ENCODE results near the gene DGLUCY. TPM values are rescaled to one million over a fixed set of nuclear protein-coding genes. Genes with fewer than 3 reads are reported as not detected.
"Not testable (repeated sequence)": the region's sequence is repeated elsewhere in the genome, so short reads cannot be mapped to it uniquely, and the experiment has no call there.

DGLUCY gene
- polyA plus RNA-seq, 5 donors = 53.0 to 71.5 (median 59.0) TPM

- DNase-seq = no peak
Observed at GRCh38 chr14:91100102-91100501, 13.8 kb upstream of the DGLUCY start.

GRCh38 chr14:91103116-91103515 is 10.8 kb upstream of the DGLUCY start:
- DNase-seq = no peak

GRCh38 chr14:91108941-91109611 is 4.8 kb upstream of the DGLUCY start:
- DNase-seq = no peak

GRCh38 chr14:91111443-91111842 is 2.4 kb upstream of the DGLUCY start:
- no peak for DNase-seq

DNA sequence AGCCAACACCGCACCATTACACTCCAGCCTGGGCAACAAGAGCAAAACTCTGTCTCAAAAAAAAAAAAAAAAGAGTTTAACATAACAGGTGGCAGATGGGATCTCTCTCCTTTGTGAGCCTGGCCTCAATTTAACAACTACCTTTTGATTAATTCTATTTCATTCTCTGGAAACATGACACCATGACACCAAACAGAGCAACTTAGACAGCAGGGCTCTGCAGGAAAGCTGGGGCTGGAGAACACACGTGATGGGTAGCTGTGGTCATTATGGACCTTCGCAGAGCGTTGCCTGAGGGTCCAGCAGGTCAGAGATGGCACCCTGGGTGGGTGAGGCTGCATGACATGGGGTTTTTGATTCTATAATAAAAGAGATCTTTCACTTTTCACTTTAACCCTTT is 1.7 kb upstream of the DGLUCY start:
- DNase-seq = no peak

DNA sequence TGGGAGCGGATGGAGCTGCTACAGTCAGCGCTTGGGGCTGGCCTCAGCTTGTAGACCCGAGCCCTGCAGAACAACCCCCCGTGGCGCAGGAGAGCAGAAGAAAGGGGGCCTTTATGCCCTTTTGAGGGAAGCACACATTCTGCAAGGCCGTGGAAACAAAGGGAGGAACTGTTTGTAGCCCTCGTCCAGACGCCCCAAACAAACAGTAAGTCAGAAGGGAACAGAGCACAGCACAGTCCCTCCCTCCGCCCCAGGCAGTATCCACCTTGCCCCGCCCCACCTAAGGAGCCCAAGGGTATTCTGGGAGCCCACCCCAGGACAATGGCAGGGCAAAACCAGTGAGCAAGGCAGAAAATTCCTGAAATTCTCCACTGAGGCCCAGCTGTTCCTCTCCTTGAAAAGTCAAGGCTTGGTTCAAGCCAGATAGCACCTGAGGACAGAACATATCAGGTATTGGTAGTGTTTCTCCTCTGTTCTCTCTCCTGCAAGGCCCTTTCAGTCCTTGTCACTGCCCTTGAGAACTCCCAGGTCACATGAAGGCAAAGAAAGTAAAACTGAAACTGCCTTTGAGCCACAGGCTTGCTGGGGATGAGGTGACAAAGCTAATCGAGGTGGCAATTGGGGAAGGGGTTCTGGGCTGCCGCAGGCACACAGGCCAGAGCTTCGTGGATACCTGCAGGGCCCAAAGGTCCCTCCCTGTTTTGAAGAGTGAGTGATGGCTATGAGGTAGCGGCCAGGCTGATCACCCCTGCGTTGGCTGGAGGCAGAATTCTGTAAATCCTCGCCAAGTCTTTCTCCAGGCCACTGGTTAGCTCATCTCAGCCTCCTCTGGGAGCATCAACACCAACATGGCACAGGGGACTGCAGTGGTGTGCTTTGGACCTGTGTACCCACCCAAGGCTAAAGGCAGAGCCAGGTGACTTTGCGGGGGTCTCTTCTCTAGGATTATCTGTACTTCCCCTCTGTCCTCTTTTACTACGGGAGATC is 499 bp downstream of the DGLUCY start:
- peak; percentile 67 to 74 for DNase-seq

- no peak for DNase-seq
Observed at GRCh38 chr14:91115986-91116770, 2.3 kb downstream of the DGLUCY start.

DNA sequence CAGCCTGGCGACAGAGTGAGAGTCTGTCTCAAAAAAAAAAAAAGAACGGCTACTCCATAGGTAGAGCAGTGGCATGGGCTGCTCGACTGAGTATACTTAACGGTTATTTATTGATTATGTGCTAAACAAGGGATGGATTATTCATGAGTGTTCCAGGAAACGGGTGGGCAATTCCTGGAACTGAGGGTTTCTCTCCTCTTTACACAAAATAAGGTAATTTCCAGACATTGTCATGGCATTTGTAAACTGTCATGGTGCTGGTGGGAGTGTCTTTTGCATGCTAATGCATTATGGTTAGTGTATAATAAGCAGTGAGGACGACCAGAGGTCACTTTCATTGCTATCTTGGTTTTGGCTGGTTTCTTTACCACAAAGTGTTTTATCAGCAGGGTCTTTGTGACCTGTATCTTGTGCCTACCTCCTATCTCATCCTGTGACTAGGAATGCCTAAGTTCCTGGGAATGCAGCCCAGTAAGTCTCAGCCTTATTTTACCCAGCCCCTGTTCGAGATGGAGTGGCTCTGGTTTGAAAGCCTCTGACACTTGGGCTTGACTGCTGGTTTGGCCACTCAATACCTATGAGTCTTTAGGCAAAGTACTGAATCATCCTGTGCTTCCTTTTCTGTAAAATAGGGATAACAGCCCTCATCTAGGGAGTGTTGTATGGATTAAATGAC is 3.2 kb downstream of the DGLUCY start:
- no peak for DNase-seq

DNA sequence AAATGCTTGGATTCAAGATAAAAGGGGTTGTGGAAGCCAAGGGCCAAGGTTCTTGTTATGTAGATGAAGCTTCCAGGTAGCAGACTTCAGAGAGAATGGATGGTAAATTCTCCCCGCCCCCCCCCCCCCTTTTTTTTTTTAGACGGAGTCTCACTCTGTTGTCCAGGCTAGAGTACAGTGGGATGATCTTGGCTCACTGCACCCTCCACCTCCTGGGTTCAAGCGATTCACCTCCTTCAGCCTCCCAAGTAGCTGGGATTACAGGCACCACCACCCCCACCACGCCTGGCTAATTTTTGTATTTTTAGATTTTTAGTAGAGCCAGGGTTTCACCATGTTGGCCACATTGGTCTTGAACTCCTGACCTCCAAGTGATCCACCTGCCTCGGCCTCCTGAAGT is 4.1 kb downstream of the DGLUCY start:
- no peak for DNase-seq

DNA sequence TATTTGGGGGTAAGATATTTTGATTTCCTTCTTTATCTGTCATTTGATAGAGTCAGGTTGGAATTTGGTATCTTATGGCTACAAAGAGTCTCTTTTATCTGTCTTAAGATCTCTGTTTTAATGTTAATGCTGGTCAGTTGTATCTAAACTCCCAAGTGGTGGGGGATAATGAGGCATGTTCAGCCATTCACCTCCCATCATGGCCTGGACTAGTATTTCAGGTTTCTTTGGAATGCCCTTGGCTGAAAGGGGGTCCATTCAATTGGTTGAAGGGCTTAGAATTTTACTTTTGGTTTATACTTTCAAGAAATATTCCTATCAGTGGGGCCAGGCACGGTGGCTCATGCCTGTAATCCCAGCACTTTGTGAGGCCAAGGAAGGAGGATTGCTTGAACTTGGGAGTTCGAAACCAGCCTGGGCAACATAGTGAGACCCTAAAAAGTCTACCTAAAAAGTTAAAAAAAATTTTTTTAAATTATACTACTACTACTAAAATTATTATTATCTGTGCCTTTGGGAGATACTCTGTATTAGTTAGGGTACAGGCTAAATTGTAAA is 4.7 kb downstream of the DGLUCY start:
- DNase-seq = no peak

- DNase-seq = no peak
Observed at GRCh38 chr14:91119556-91120311, 5.9 kb downstream of the DGLUCY start.

DNA sequence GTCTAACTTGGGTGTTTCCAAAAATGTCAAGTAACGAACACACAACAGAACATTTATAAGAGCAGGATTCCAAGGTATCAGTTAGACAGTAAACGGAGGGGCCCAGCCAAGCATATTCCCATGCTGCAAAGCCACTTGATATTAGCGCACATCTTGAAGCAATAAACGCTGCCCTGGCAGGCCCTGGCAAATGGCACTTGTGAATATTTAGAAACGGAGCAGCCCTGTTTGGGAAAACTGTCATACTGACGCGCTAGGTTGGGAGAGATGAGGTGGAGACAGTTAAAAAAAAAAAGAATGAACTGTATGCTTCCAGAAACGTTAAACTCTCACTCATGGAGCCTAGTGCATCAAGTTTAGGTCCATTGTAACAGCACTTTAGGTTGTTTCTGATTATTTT is 9.3 kb downstream of the DGLUCY start:
- no peak for DNase-seq

DNA sequence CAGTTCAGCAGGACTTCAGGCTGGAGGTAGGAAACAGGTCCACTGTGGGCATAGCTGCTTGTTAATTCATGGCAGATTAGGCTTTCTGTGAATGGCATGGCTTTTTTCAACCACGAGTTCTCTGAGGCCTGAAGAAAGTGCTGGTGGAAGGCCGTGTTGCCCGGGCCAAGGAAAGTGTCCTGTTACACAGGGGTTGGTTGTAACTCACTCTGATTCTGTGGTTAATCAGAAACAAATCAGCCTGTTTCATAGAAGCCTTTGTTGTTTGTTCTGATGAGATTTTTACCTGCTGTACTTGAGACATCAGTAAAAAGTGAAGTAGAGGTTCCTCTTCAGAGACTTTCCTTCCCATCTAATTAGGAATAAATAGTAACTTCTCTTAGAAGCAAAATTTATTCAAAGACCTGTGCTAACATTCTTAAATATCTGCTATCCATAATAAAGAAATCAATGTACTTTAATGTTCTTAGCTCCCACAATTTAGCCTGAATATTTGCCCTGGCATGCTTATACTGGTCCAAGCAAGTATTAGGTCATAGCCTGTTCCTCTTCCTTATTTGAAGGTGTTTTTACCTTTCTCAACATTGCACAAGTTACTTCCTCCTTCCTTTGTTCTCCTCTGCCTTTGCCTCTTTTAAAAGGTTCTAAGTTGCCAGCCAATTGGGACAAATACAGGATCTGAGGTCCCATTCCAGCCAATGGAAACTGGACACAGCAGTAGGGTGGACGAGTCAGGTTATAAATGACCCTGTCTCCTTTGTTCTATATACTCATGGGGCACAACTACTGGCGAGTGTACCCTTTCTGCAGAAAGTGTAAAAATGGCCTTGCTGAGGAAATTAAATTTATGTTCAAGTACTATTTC is 10.8 kb downstream of the DGLUCY start:
- not testable (repeated sequence) for DNase-seq

- no peak for DNase-seq
Observed at GRCh38 chr14:91125271-91125660, 11.4 kb downstream of the DGLUCY start.

- DNase-seq = no peak
Observed at GRCh38 chr14:91125801-91126200, 11.9 kb downstream of the DGLUCY start.

GRCh38 chr14:91126761-91127160 is 12.9 kb downstream of the DGLUCY start:
- no peak for DNase-seq

DNA sequence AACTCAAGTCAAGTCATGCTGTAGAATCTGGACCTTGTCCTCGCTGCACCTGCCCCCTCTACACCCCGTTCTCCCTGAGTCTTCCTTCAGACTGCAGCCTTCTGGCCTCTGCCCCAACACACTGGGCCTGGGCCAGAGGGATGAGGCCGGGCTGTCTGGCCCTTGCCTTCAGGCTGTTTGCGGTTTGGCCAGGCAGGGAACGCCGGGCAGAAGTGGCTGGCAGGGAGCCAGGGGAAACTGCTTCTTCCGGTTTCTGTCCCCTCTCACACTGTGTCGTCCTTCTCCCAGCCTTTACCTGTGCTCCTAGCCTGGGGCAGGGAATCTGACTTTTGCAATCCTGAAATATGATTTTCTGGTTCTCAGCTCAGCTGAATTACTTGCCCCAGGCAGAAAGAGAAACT is 13.5 kb downstream of the DGLUCY start:
- no peak for DNase-seq

- no peak for DNase-seq
Observed at GRCh38 chr14:91127924-91128323, 14.1 kb downstream of the DGLUCY start.

DNA sequence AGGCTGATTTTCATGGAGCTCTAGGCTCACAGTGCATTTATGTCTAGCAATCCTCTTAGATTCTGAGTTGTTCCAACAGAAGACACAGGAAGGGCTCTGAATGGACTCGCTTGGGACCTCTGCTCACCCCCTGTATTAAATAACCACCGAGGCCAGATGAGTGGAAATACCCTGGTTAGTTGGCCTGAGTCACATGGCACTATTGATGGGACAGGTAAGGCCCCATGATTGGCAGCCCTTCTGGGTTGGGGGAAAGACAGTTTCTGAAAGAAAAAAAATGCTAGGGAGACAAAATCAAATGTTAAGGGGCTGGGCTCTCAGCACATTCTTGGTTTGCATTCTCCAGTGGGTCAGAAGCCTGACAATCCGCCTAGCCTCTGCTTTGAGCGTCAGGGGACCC is 14.8 kb downstream of the DGLUCY start:
- DNase-seq = no peak

- no peak for DNase-seq
Observed at GRCh38 chr14:91129261-91129660, 15.4 kb downstream of the DGLUCY start.
